Left kidney (tissue), 2 donors: ENCODE measurements around the gene CD2. TPM values are rescaled to one million over a fixed set of nuclear protein-coding genes. Genes with fewer than 3 reads are reported as not detected.

Experiments
- DNase-seq: peaks from one replicate; pipeline ENCODE4 v3.0.0-alpha.2; 2013
- polyA plus RNA-seq: library from polyadenylated mRNA; unstranded; fragments of 120-200 nt; gene quantifications from one replicate; pipeline ENCODE4 v1.2.1, GENCODE V29; 2013; ENCODE audit not compliant: insufficient read length

Gene CD2
- polyA plus RNA-seq, 1 donor: 0.08 TPM

- no peak for DNase-seq
Observed at GRCh38 chr1:116760996-116761665, 6.9 kb downstream of the CD2 start.

- no peak for DNase-seq
Observed at GRCh38 chr1:116762281-116762680, 8.1 kb downstream of the CD2 start.

- no peak for DNase-seq
Observed at GRCh38 chr1:116762781-116763115, 8.5 kb downstream of the CD2 start.

- peak; percentile 14 for DNase-seq
Observed at GRCh38 chr1:116763116-116763786, 9.0 kb downstream of the CD2 start.

- DNase-seq: peak; percentile 10
Observed at GRCh38 chr1:116763787-116764465, 9.7 kb downstream of the CD2 start.

GRCh38 chr1:116764466-116764898 lies 10.3 kb downstream of the CD2 start:
- no peak for DNase-seq

GRCh38 chr1:116764906-116765862 lies 11.0 kb downstream of the CD2 start:
- no peak for DNase-seq

GRCh38 chr1:116765962-116766361 lies 11.7 kb downstream of the CD2 start:
- DNase-seq: no peak

- no peak for DNase-seq
Observed at GRCh38 chr1:116766616-116767469, 12.6 kb downstream of the CD2 start.

GRCh38 chr1:116767782-116768382 lies 13.7 kb downstream of the CD2 start:
- DNase-seq: no peak

- no peak for DNase-seq
Observed at GRCh38 chr1:116768416-116769103, 14.3 kb downstream of the CD2 start.

- DNase-seq: no peak
Observed at GRCh38 chr1:116769104-116769452, 14.8 kb downstream of the CD2 start.

- no peak for DNase-seq
Observed at GRCh38 chr1:116769561-116769977, 15.3 kb downstream of the CD2 start.

GRCh38 chr1:116769994-116770393 lies 15.8 kb downstream of the CD2 start:
- DNase-seq: no peak

- DNase-seq: no peak
Observed at GRCh38 chr1:116770625-116771024, 16.4 kb downstream of the CD2 start.

GRCh38 chr1:116771997-116772647 lies 17.9 kb downstream of the CD2 start:
- no peak for DNase-seq

GRCh38 chr1:116772648-116773045 lies 18.4 kb downstream of the CD2 start:
- DNase-seq: no peak

- no peak for DNase-seq
Observed at GRCh38 chr1:116775116-116775752, 21.0 kb downstream of the CD2 start.
